ENCODE measurements around the gene VMP1.

DNA sequence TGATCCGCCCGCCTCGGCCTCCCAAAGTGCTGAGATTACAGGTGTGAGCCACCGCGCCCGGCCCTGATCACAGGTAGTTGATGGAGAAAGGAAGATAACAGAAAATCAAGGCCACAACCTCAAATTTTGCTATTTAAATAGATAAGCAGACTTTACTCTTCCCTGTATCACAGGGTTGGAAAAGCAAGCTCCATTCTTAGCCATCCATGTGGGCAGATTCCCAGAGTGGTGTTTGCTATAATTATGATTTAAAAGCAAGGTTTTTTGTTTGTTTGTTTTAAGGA is 140.9 kb downstream of the VMP1 start:
- TF ChIP-seq TP53 (CRISPR knock-in tag; IDR thresholded peaks at IDR 0.05) (no peak), CEBPB (IDR thresholded peaks at IDR 0.05) (no peak)
- TF ChIP-seq, protein P1, sequence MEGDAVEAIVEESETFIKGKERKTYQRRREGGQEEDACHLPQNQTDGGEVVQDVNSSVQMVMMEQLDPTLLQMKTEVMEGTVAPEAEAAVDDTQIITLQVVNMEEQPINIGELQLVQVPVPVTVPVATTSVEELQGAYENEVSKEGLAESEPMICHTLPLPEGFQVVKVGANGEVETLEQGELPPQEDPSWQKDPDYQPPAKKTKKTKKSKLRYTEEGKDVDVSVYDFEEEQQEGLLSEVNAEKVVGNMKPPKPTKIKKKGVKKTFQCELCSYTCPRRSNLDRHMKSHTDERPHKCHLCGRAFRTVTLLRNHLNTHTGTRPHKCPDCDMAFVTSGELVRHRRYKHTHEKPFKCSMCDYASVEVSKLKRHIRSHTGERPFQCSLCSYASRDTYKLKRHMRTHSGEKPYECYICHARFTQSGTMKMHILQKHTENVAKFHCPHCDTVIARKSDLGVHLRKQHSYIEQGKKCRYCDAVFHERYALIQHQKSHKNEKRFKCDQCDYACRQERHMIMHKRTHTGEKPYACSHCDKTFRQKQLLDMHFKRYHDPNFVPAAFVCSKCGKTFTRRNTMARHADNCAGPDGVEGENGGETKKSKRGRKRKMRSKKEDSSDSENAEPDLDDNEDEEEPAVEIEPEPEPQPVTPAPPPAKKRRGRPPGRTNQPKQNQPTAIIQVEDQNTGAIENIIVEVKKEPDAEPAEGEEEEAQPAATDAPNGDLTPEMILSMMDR (IDR thresholded peaks at IDR 0.05): no peak
